ENCODE results near the gene COG4.
A peak's percentile ranks its signal among the peaks of the same experiment; 100 is the strongest.

COG4 gene

GRCh38 chr16:70478169-70478568 lies 45.2 kb downstream of the COG4 start:
- DNase-seq: no peak

GRCh38 chr16:70476272-70477020 lies 46.9 kb downstream of the COG4 start:
- no peak for DNase-seq

GRCh38 chr16:70475054-70475871 lies 48.1 kb downstream of the COG4 start:
- no peak for DNase-seq

- DNase-seq: no peak
Measured at GRCh38 chr16:70474320-70475053, 48.9 kb downstream of the COG4 start.

GRCh38 chr16:70473446-70474319 lies 49.7 kb downstream of the COG4 start:
- DNase-seq: no peak

GRCh38 chr16:70472786-70473433 lies 50.4 kb downstream of the COG4 start:
- DNase-seq: no peak

- no peak for DNase-seq
Measured at GRCh38 chr16:70470927-70471341, 52.4 kb downstream of the COG4 start.

- no peak for DNase-seq
Measured at GRCh38 chr16:70470141-70470926, 53.0 kb downstream of the COG4 start.

GRCh38 chr16:70468776-70469525 lies 54.4 kb downstream of the COG4 start:
- no peak for DNase-seq

- DNase-seq: no peak
Measured at GRCh38 chr16:70467608-70468007, 55.7 kb downstream of the COG4 start.

- no peak for DNase-seq
Measured at GRCh38 chr16:70467113-70467512, 56.2 kb downstream of the COG4 start.

- no peak for DNase-seq
Measured at GRCh38 chr16:70466805-70467076, 56.6 kb downstream of the COG4 start.

- no peak for DNase-seq
Measured at GRCh38 chr16:70465999-70466804, 57.2 kb downstream of the COG4 start.

GRCh38 chr16:70463235-70463634 lies 60.1 kb downstream of the COG4 start:
- DNase-seq: no peak

- no peak for DNase-seq
Measured at GRCh38 chr16:70460737-70461261, 62.6 kb downstream of the COG4 start.

- DNase-seq: no peak
Measured at GRCh38 chr16:70457446-70458166, 65.7 kb downstream of the COG4 start.

- DNase-seq: no peak
Measured at GRCh38 chr16:70455910-70456309, 67.4 kb downstream of the COG4 start.

- DNase-seq: peak; percentile 40 to 93 (median 92)
Measured at GRCh38 chr16:70454222-70455034, 68.9 kb downstream of the COG4 start, which contains the start of gene FCSK. TSS of gene FCSK (plus strand) at chr16:70454595. CDS start at chr16:70463191, 8,596 bp downstream.
